HEK293 (cell line): ENCODE results near the gene P2RX6.
"Not testable (repeated sequence)": the region's sequence is repeated elsewhere in the genome, so short reads cannot be mapped to it uniquely, and the experiment has no call there.

Experiments used
- CTCF ChIA-PET: fragments of 350-600 bp; formaldehyde crosslinking; extraction: SDS; loops from one replicate; lab custom pipeline; 2021; ENCODE audit warnings: antibody characterized with exemption; lab: Yijun Ruan, JAX
- POLR2A ChIA-PET: fragments of 300-600 bp; formaldehyde crosslinking; extraction: SDS; loops from one replicate; lab custom pipeline; 2020; ENCODE audit warnings: antibody characterized with exemption, inconsistent platforms; lab: Yijun Ruan, JAX
- H3K27ac ChIP-seq: fragments of 200-500 bp; sonication (Bioruptor generic); 2 replicates; pipeline ENCODE4 v1.5.1; 2014; ENCODE audit warnings: low read depth, low read length, control low read depth, inconsistent platforms; ENCODE audit errors: extremely low read depth
- H3K36me3 ChIP-seq, 2 experiments: fragments of 200-500 bp in 1 of 2; sonication (Bioruptor generic) in 1 of 2; 1 replicate in 1 of 2; 2 replicates in 1 of 2; pipeline ENCODE4 v1.5.1; 2014 to 2017; ENCODE audit warnings: inconsistent platforms in 2 of 2, low read length in 2 of 2; ENCODE audit not compliant: control insufficient read depth in 2 of 2, insufficient read depth in 1 of 2
- H3K4me1 ChIP-seq: fragments of 200-500 bp; sonication (Bioruptor generic); 2 replicates; pipeline ENCODE4 v1.5.1; 2014; ENCODE audit warnings: mild to moderate bottlenecking, low read length, inconsistent platforms; ENCODE audit not compliant: control insufficient read depth, insufficient read depth
- H3K4me3 ChIP-seq: 2 replicates; pipeline ENCODE4 v1.5.1; 2011; ENCODE audit warnings: low read depth, mild to moderate bottlenecking, control low read depth, low read length, moderate library complexity
- H3K9me3 ChIP-seq: fragments of 200-500 bp; sonication (Bioruptor generic); 2 replicates; pipeline ENCODE4 v1.5.1; 2014; ENCODE audit warnings: low read depth, low read length, inconsistent platforms; ENCODE audit not compliant: control insufficient read depth, insufficient read depth
- KLF16 ChIP-seq: fragments of 450-650 bp; formaldehyde crosslinking; IDR thresholded peaks from 2 replicates; pipeline ENCODE4 v1.5.1; 2017; ENCODE audit warnings: missing biosample characterization, missing genetic modification characterization
- KLF7 ChIP-seq: fragments of 450-650 bp; formaldehyde crosslinking; IDR thresholded peaks from 2 replicates; pipeline ENCODE4 v1.5.1; 2016; ENCODE audit warnings: missing biosample characterization, missing genetic modification characterization, borderline replicate concordance
- SCRT2 ChIP-seq: fragments of 450-650 bp; formaldehyde crosslinking; IDR thresholded peaks from 2 replicates; pipeline ENCODE4 v1.5.1; 2016; ENCODE audit warnings: missing biosample characterization, missing genetic modification characterization
- ZBTB17 ChIP-seq: fragments of 450-650 bp; formaldehyde crosslinking; IDR thresholded peaks from 2 replicates; pipeline ENCODE4 v1.5.1; 2016; ENCODE audit warnings: missing biosample characterization, missing genetic modification characterization
- ZBTB7A ChIP-seq: fragments of 450-650 bp; formaldehyde crosslinking; IDR thresholded peaks from 2 replicates; pipeline ENCODE4 v1.5.1; 2016; ENCODE audit warnings: low read depth, missing biosample characterization, missing genetic modification characterization
- ZNF10 ChIP-seq: fragments of 450-650 bp; formaldehyde crosslinking; IDR thresholded peaks from 2 replicates; pipeline ENCODE4 v1.5.1; 2017; ENCODE audit warnings: missing biosample characterization, missing genetic modification characterization
- ZNF114 ChIP-seq: fragments of 450-650 bp; formaldehyde crosslinking; IDR thresholded peaks from 2 replicates; pipeline ENCODE4 v1.5.0; 2017; ENCODE audit warnings: missing biosample characterization, missing genetic modification characterization
- ZNF23 ChIP-seq: fragments of 450-650 bp; formaldehyde crosslinking; IDR thresholded peaks from 2 replicates; pipeline ENCODE4 v1.5.1; 2016; ENCODE audit warnings: missing biosample characterization, missing genetic modification characterization, borderline replicate concordance
- ZNF266 ChIP-seq: fragments of 450-650 bp; formaldehyde crosslinking; IDR thresholded peaks from 2 replicates; pipeline ENCODE4 v1.5.1; 2016; ENCODE audit warnings: missing biosample characterization, missing genetic modification characterization, low read depth
- ZNF350 ChIP-seq: fragments of 450-650 bp; formaldehyde crosslinking; IDR thresholded peaks from 2 replicates; pipeline ENCODE4 v1.5.0; 2017; ENCODE audit warnings: missing biosample characterization, mild to moderate bottlenecking, missing genetic modification characterization
- ZNF433 ChIP-seq: fragments of 450-650 bp; formaldehyde crosslinking; IDR thresholded peaks from 2 replicates; pipeline ENCODE4 v1.5.1; 2016; ENCODE audit warnings: missing biosample characterization, missing genetic modification characterization, low read depth
- ZNF501 ChIP-seq: fragments of 450-650 bp; formaldehyde crosslinking; IDR thresholded peaks from 2 replicates; pipeline ENCODE4 v1.5.1; 2016; ENCODE audit warnings: missing biosample characterization, missing genetic modification characterization
- ZNF521 ChIP-seq: fragments of 450-650 bp; formaldehyde crosslinking; IDR thresholded peaks from 2 replicates; pipeline ENCODE4 v1.5.1; 2017; ENCODE audit warnings: missing biosample characterization, mild to moderate bottlenecking, missing genetic modification characterization
- ZNF530 ChIP-seq: fragments of 450-650 bp; formaldehyde crosslinking; IDR thresholded peaks from 2 replicates; pipeline ENCODE4 v1.5.1; 2016; ENCODE audit warnings: low read depth, missing biosample characterization, missing genetic modification characterization
- ZNF560 ChIP-seq: fragments of 450-650 bp; formaldehyde crosslinking; IDR thresholded peaks from 2 replicates; pipeline ENCODE4 v1.5.1; 2017; ENCODE audit warnings: missing biosample characterization, missing genetic modification characterization, borderline replicate concordance
- ZNF561 ChIP-seq: fragments of 450-650 bp; IDR thresholded peaks from 2 replicates; pipeline ENCODE4 v1.5.1; 2018; ENCODE audit warnings: missing biosample characterization, missing genetic modification characterization, borderline replicate concordance
- ZNF600 ChIP-seq: fragments of 450-650 bp; formaldehyde crosslinking; IDR thresholded peaks from 2 replicates; pipeline ENCODE4 v1.5.1; 2016; ENCODE audit warnings: missing biosample characterization, missing genetic modification characterization
- ZNF658 ChIP-seq: fragments of 450-650 bp; formaldehyde crosslinking; IDR thresholded peaks from 2 replicates; pipeline ENCODE4; 2016; ENCODE audit warnings: missing biosample characterization, missing genetic modification characterization
- ZNF777 ChIP-seq: fragments of 450-650 bp; formaldehyde crosslinking; IDR thresholded peaks from 2 replicates; pipeline ENCODE4 v1.5.1; 2017; ENCODE audit warnings: missing biosample characterization, missing genetic modification characterization, borderline replicate concordance
- ZNF792 ChIP-seq: fragments of 450-650 bp; formaldehyde crosslinking; IDR thresholded peaks from 2 replicates; pipeline ENCODE4 v1.5.1; 2016; ENCODE audit warnings: missing biosample characterization, missing genetic modification characterization
- ZSCAN30 ChIP-seq: fragments of 450-650 bp; IDR thresholded peaks from 2 replicates; pipeline ENCODE4 v1.5.1; 2018; ENCODE audit warnings: missing biosample characterization, mild to moderate bottlenecking, missing genetic modification characterization, moderate library complexity
- TF ChIP-seq, protein P1 (sequence below): fragments of 450-650 bp; formaldehyde crosslinking; IDR thresholded peaks from 2 replicates; pipeline ENCODE4 v1.5.1; 2017; ENCODE audit warnings: missing biosample characterization, missing genetic modification characterization
- TF ChIP-seq, protein P2 (sequence below): fragments of 450-650 bp; formaldehyde crosslinking; IDR thresholded peaks from 2 replicates; pipeline ENCODE4 v1.5.1; 2016; ENCODE audit warnings: missing biosample characterization, missing genetic modification characterization
- TF ChIP-seq, protein P3 (sequence below): sonication (generic); formaldehyde crosslinking; IDR thresholded peaks from 2 replicates; pipeline ENCODE4 v1.8.1; 2022; ENCODE audit warnings: mild to moderate bottlenecking, moderate library complexity, missing genetic modification reagents

P2RX6 gene

DNA sequence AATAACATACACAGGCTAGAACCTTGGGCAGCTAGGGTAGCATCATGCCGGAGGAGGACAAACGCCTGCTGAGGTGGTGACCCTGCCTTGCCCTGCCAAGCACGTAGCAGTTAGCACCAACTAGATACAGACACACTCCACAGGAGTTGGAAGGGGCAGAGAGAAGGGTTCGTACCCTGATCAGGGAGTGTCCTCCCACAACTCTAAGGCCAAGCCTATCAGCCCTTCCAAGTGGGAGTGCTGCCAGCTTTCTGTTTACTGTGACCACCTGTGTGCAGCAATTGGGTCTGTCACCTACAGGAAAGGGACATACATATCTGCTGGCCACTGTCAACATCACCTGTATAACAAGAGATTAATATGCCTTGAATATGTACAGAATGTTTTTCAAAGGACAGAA lies 11.2 kb upstream of the P2RX6 start:
- no peak overlapping the region for H3K27ac ChIP-seq
- H3K4me1 ChIP-seq: no peaks in the 10 kb centered on the region
- POLR2A ChIA-PET: interaction anchor here (0.9 to 5.9 kb wide), 3 partner anchors 11 to 147 kb away, joined by 3 to 80 read pairs (median 7); partner anchors contain the start of genes LZTR1 and P2RX6
- TF ChIP-seq ZSCAN30 (tag by site-specific recombination) (no peak), ZNF521 (tag by site-specific recombination) (no peak), SCRT2 (peak; percentile 67), ZNF10 (peak; percentile 77), ZNF530 (no peak)
- TF ChIP-seq, all 188 proteins: peak for 2
- peaks cover 0 to 25% of the 10 kb centered on the region in 2 experiments; a peak in 1 of 3 replicates for H3K36me3 ChIP-seq
- no peaks in the 10 kb centered on the region for H3K9me3 ChIP-seq
- H3K4me3 ChIP-seq: no peak overlapping the region
- CTCF ChIA-PET: interaction anchor here (0.5 to 1.7 kb wide), 5 partner anchors 17 to 586 kb away, joined by 3 to 9 read pairs (median 5); partner anchors contain the start of gene CRKL

DNA sequence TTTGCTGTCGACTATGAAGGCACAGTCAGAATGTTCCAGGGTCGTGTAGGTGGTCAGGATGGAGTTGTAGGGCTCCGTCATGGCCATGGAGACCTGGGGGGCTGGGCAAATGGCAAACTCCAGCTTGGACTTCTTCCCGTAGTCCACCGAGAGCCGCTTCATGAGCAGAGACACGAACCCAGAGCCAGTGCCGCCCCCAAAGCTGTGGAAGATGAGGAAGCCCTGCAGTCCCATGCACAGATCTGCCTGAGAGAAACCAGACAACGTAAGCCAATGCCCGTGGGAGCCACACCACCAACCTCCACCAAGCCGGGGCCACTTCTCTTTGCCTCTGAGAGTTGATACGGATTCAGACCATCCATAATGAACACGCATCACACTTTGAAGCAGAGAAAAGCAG lies 5.8 kb upstream of the P2RX6 start:
- H3K4me1 ChIP-seq, H3K27ac ChIP-seq, H3K9me3 ChIP-seq, H3K36me3 ChIP-seq, H3K4me3 ChIP-seq, CTCF ChIA-PET: not testable (repeated sequence)
- POLR2A ChIA-PET: interaction anchor here (1.9 kb wide), 1 partner anchor 27 kb away, joined by 8 read pairs; the partner anchor contains the start of gene LZTR1

DNA sequence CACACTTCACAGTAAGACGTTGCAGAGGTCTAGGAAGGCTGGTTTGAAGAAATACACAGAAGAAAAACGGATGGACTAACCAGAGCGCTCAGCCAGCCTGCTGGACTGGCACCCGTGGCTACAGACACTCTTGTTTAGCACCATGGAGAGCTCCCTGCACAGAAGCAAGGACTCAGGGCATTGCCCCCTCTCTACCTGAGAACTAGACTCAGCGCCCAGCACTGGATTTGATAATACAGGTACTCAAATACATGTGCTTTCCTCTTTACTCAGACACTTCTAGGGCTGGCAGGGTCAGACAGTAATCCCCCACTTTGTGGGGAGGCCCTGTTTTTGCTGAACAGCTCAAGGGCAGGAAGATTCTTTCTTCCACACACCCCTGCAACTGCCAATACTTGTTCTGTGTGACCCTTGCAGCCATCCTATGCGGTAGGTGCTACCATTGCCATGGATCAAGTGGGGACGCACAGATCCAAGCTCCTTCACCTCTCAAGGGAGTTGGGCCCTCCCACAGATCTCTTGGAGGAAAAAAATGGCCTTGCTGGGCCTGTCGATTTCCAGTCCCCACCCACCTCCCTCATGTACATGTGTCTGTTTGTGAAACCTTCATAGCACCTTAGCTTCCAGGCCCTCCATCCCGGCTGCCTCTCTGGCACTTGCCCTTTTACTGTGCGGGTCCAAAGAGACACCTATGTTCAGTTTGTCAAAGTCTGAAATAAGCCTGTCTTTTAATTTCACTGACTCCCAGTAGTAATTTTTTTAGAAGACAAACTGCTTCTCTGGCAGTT lies 5.1 kb upstream of the P2RX6 start:
- Histone ChIP-seq H3K4me3 (no peak overlapping the region), H3K9me3 (no peaks in the 10 kb centered on the region), H3K36me3 (peaks cover 0 to 9% of the 10 kb centered on the region in 2 experiments; a peak in 1 of 3 replicates), H3K27ac (no peak overlapping the region), H3K4me1 (no peaks in the 10 kb centered on the region)
- ChIA-PET POLR2A (interaction anchor here (1.9 kb wide), 1 partner anchor 28 kb away, joined by 8 read pairs; the partner anchor contains the start of gene LZTR1), CTCF (interaction anchor here (0.7 kb wide), 1 partner anchor 36 kb away, joined by 3 read pairs; the partner anchor contains the start of gene LRRC74B)
- TF ChIP-seq ZNF777 (tag by site-specific recombination): no peak
- peak; percentile 72 for TF ChIP-seq ZNF600 (tag by site-specific recombination)
- no peak for TF ChIP-seq ZNF658 (tag by site-specific recombination)
- TF ChIP-seq ZNF23: no peak
- no peak for TF ChIP-seq KLF16 (tag by site-specific recombination)
- no peak for TF ChIP-seq ZNF266 (tag by site-specific recombination)
- TF ChIP-seq, protein P1, sequence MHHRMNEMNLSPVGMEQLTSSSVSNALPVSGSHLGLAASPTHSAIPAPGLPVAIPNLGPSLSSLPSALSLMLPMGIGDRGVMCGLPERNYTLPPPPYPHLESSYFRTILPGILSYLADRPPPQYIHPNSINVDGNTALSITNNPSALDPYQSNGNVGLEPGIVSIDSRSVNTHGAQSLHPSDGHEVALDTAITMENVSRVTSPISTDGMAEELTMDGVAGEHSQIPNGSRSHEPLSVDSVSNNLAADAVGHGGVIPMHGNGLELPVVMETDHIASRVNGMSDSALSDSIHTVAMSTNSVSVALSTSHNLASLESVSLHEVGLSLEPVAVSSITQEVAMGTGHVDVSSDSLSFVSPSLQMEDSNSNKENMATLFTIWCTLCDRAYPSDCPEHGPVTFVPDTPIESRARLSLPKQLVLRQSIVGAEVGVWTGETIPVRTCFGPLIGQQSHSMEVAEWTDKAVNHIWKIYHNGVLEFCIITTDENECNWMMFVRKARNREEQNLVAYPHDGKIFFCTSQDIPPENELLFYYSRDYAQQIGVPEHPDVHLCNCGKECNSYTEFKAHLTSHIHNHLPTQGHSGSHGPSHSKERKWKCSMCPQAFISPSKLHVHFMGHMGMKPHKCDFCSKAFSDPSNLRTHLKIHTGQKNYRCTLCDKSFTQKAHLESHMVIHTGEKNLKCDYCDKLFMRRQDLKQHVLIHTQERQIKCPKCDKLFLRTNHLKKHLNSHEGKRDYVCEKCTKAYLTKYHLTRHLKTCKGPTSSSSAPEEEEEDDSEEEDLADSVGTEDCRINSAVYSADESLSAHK (tag by site-specific recombination): no peak
- no peak for TF ChIP-seq ZNF792 (tag by site-specific recombination)
- TF ChIP-seq ZBTB17 (tag by site-specific recombination): peak; percentile 56
- no peak for TF ChIP-seq ZNF433 (tag by site-specific recombination)
- TF ChIP-seq, protein P2, sequence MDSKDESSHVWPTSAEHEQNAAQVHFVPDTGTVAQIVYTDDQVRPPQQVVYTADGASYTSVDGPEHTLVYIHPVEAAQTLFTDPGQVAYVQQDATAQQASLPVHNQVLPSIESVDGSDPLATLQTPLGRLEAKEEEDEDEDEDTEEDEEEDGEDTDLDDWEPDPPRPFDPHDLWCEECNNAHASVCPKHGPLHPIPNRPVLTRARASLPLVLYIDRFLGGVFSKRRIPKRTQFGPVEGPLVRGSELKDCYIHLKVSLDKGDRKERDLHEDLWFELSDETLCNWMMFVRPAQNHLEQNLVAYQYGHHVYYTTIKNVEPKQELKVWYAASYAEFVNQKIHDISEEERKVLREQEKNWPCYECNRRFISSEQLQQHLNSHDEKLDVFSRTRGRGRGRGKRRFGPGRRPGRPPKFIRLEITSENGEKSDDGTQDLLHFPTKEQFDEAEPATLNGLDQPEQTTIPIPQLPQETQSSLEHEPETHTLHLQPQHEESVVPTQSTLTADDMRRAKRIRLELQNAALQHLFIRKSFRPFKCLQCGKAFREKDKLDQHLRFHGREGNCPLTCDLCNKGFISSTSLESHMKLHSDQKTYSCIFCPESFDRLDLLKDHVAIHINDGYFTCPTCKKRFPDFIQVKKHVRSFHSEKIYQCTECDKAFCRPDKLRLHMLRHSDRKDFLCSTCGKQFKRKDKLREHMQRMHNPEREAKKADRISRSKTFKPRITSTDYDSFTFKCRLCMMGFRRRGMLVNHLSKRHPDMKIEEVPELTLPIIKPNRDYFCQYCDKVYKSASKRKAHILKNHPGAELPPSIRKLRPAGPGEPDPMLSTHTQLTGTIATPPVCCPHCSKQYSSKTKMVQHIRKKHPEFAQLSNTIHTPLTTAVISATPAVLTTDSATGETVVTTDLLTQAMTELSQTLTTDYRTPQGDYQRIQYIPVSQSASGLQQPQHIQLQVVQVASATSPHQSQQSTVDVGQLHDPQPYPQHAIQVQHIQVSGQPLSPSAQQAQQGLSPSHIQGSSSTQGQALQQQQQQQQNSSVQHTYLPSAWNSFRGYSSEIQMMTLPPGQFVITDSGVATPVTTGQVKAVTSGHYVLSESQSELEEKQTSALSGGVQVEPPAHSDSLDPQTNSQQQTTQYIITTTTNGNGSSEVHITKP (tag by site-specific recombination): peak; percentile 87
- no peak for TF ChIP-seq ZNF561 (tag by site-specific recombination)
- TF ChIP-seq ZNF560: no peak
- no peak for TF ChIP-seq ZBTB7A (tag by site-specific recombination)
- TF ChIP-seq KLF7 (tag by site-specific recombination): no peak
- TF ChIP-seq ZNF114 (tag by site-specific recombination): no peak
- TF ChIP-seq ZNF501: no peak
- TF ChIP-seq, protein P3, sequence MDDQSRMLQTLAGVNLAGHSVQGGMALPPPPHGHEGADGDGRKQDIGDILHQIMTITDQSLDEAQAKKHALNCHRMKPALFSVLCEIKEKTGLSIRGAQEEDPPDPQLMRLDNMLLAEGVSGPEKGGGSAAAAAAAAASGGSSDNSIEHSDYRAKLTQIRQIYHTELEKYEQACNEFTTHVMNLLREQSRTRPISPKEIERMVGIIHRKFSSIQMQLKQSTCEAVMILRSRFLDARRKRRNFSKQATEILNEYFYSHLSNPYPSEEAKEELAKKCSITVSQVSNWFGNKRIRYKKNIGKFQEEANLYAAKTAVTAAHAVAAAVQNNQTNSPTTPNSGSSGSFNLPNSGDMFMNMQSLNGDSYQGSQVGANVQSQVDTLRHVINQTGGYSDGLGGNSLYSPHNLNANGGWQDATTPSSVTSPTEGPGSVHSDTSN (CRISPR knock-in tag): no peak
- TF ChIP-seq ZNF350 (tag by site-specific recombination): no peak
